Measurements from ENCODE around the gene SEPTIN10.

The SEPTIN10 gene

GRCh38 chr2:109523121-109523520 lies 90.6 kb downstream of the SEPTIN10 start:
- no peak for DNase-seq (ENCODE audit: low spot score)

GRCh38 chr2:109522063-109522374 lies 91.7 kb downstream of the SEPTIN10 start:
- DNase-seq (ENCODE audit: low spot score), result no peak

GRCh38 chr2:109521233-109522062 lies 92.3 kb downstream of the SEPTIN10 start:
- no peak for DNase-seq (ENCODE audit: low spot score)

- DNase-seq (ENCODE audit: low spot score), result no peak
Observed at GRCh38 chr2:109519513-109519912, 94.3 kb downstream of the SEPTIN10 start.

GRCh38 chr2:109517118-109517889 lies 96.5 kb downstream of the SEPTIN10 start:
- no peak for DNase-seq (ENCODE audit: low spot score)

- DNase-seq (ENCODE audit: low spot score), result peak; percentile 75
Observed at GRCh38 chr2:109516445-109517117, 97.2 kb downstream of the SEPTIN10 start.

GRCh38 chr2:109514857-109515256 lies 98.9 kb downstream of the SEPTIN10 start:
- no peak for DNase-seq (ENCODE audit: low spot score)

GRCh38 chr2:109513749-109514588 lies 99.8 kb downstream of the SEPTIN10 start:
- DNase-seq (ENCODE audit: low spot score), result peak; percentile 96

- DNase-seq (ENCODE audit: low spot score), result no peak
Observed at GRCh38 chr2:109513230-109513629, 100.5 kb downstream of the SEPTIN10 start.

GRCh38 chr2:109512076-109512475 lies 101.7 kb downstream of the SEPTIN10 start:
- no peak for DNase-seq (ENCODE audit: low spot score)

- DNase-seq (ENCODE audit: low spot score), result no peak
Observed at GRCh38 chr2:109511168-109511567, 102.6 kb downstream of the SEPTIN10 start.

GRCh38 chr2:109510136-109511028 lies 103.4 kb downstream of the SEPTIN10 start:
- peak; percentile 91 for DNase-seq (ENCODE audit: low spot score)

- no peak for DNase-seq (ENCODE audit: low spot score)
Observed at GRCh38 chr2:109508556-109508955, 105.2 kb downstream of the SEPTIN10 start.

GRCh38 chr2:109507828-109508227 lies 105.9 kb downstream of the SEPTIN10 start:
- no peak for DNase-seq (ENCODE audit: low spot score)

GRCh38 chr2:109507217-109507616 lies 106.5 kb downstream of the SEPTIN10 start:
- no peak for DNase-seq (ENCODE audit: low spot score)

- DNase-seq (ENCODE audit: low spot score), result no peak
Observed at GRCh38 chr2:109503191-109503590, 110.6 kb downstream of the SEPTIN10 start.

GRCh38 chr2:109501461-109501860 lies 112.3 kb downstream of the SEPTIN10 start:
- DNase-seq (ENCODE audit: low spot score), result no peak

GRCh38 chr2:109500910-109501309 lies 112.9 kb downstream of the SEPTIN10 start:
- DNase-seq (ENCODE audit: low spot score), result no peak

- DNase-seq (ENCODE audit: low spot score), result no peak
Observed at GRCh38 chr2:109499566-109499965, 114.2 kb downstream of the SEPTIN10 start.

- DNase-seq (ENCODE audit: low spot score), result no peak
Observed at GRCh38 chr2:109498906-109499305, 114.9 kb downstream of the SEPTIN10 start.
